HCT116 (cell line): ENCODE results near the gene TNIK. TPM values are rescaled to one million over a fixed set of nuclear protein-coding genes. Genes with fewer than 3 reads are reported as not detected.

Experiments used
- ATAC-seq: fragments of 200-7000 bp; cut with Tn5 transposase; 2 replicates; pipeline ENCODE4 v1.9.1; 2020; ENCODE audit warnings: mild to moderate bottlenecking, moderate library complexity
- BruUV-seq: library from RNA; stranded (reverse); fragments of 400-500 nt; replicated peaks from 2 replicates; lab custom pipeline; 2021; lab: Mats Ljungman, UMichigan
- CTCF ChIA-PET: fragments of 300-600 bp; sonication (Branson Sonifier 250); formaldehyde crosslinking; loops from one replicate; lab custom pipeline; 2021; ENCODE audit warnings: antibody characterized with exemption; lab: Charles Lee
- POLR2A ChIA-PET: fragments of 300-600, 350-600 bp; sonication (Branson Sonifier 250); formaldehyde crosslinking; loops from one replicate; lab custom pipeline; 2021; ENCODE audit warnings: antibody characterized with exemption; lab: Charles Lee
- RAD21 ChIA-PET, 2 experiments: fragments of 300-600 bp; sonication (Branson Sonifier 250); formaldehyde crosslinking; loops; one replicate each; lab custom pipeline; 2023; ENCODE audit warnings: low total read pairs in 2 of 2; ENCODE audit not compliant: uncharacterized antibody in 2 of 2, unreplicated experiment in 2 of 2, low non-redundant PET in 1 of 2; lab: Charles Lee
- DNase-seq: peaks from one replicate; pipeline ENCODE4 v3.0.0-alpha.2; 2010; ENCODE audit warnings: low read depth, low spot score
- H2AFZ ChIP-seq: fragments of 200-600 bp; shearing (Covaris generic), sonication (generic); 2 replicates; pipeline ENCODE4 v1.6.1; 2017; ENCODE audit warnings: low read depth, mixed run types, mixed read lengths, antibody characterized with exemption, low read length; ENCODE audit not compliant: poor library complexity, severe bottlenecking
- H3K27ac ChIP-seq: 2 replicates; pipeline ENCODE4 v1.5.1; 2012; ENCODE audit warnings: low read depth, low read length
- H3K27me3 ChIP-seq: fragments of 200-600 bp; sonication (generic); 2 replicates; pipeline ENCODE4 v1.6.1; 2016; ENCODE audit warnings: mixed run types, low read length, mixed read lengths; ENCODE audit not compliant: insufficient read depth
- H3K36me3 ChIP-seq, 2 experiments: fragments of 200-500 bp in 1 of 2; fragments of 200-600 bp in 1 of 2; sonication (Bioruptor generic) in 1 of 2; sonication (generic) in 1 of 2; 2 replicates each; pipeline versions ENCODE4 v1.5.1 to v1.6.1; 2014 to 2016; ENCODE audit warnings: low read length in 2 of 2, inconsistent platforms in 1 of 2, mixed read lengths in 1 of 2, mixed run types in 1 of 2; ENCODE audit not compliant: insufficient read depth in 2 of 2, control insufficient read depth in 1 of 2
- H3K4me1 ChIP-seq, 2 experiments: fragments of 200-600 bp in 1 of 2; sonication (generic) in 1 of 2; 2 replicates each; pipeline versions ENCODE4 v1.5.1 to v1.6.1; 2012 to 2017; ENCODE audit warnings: low read length in 2 of 2, inconsistent platforms in 1 of 2, mild to moderate bottlenecking in 1 of 2, mixed read lengths in 1 of 2, mixed run types in 1 of 2, moderate library complexity in 1 of 2; ENCODE audit not compliant: insufficient read depth in 2 of 2, control insufficient read depth in 1 of 2
- H3K4me2 ChIP-seq: fragments of 200-600 bp; sonication (generic); 2 replicates; pipeline ENCODE4 v1.6.1; 2017; ENCODE audit warnings: mixed run types, low read length, mixed read lengths
- H3K4me3 ChIP-seq, 2 experiments: fragments of 200-600 bp in 1 of 2; sonication (generic) in 1 of 2; replicated peaks in 1 of 2; 2 replicates each; pipeline ENCODE4 v1.5.1; 2011 to 2016; ENCODE audit warnings: low read length in 2 of 2, control low read depth in 1 of 2, low read depth in 1 of 2, mild to moderate bottlenecking in 1 of 2, mixed read lengths in 1 of 2, mixed run types in 1 of 2
- H3K79me2 ChIP-seq: fragments of 200-600 bp; sonication (generic); 2 replicates; pipeline ENCODE4 v1.6.1; 2017; ENCODE audit warnings: mild to moderate bottlenecking, mixed run types, low read length, moderate library complexity, mixed read lengths; ENCODE audit not compliant: insufficient read depth
- H3K9ac ChIP-seq: fragments of 200-600 bp; sonication (generic); 2 replicates; pipeline ENCODE4 v1.6.1; 2016; ENCODE audit warnings: low read length, mixed read lengths
- H3K9me2 ChIP-seq: fragments of 200-600 bp; sonication (generic), shearing (Covaris generic); 2 replicates; pipeline ENCODE4 v1.6.1; 2017; ENCODE audit warnings: mixed run types, mild to moderate bottlenecking, moderate library complexity; ENCODE audit not compliant: insufficient read depth
- H3K9me3 ChIP-seq, 2 experiments: fragments of 200-500 bp in 1 of 2; fragments of 200-600 bp in 1 of 2; sonication (Bioruptor generic) in 1 of 2; sonication (generic) in 1 of 2; 2 replicates each; pipeline ENCODE4 v1.6.1; 2014 to 2017; ENCODE audit warnings: low read length in 2 of 2, mixed read lengths in 2 of 2, inconsistent platforms in 1 of 2, low read depth in 1 of 2, mild to moderate bottlenecking in 1 of 2, mixed run types in 1 of 2, moderate library complexity in 1 of 2; ENCODE audit not compliant: control insufficient read depth in 1 of 2, insufficient read depth in 1 of 2
- H4K20me1 ChIP-seq: fragments of 200-600 bp; sonication (generic), shearing (Covaris generic); 2 replicates; pipeline ENCODE4 v1.6.1; 2017; ENCODE audit warnings: mixed run types, mild to moderate bottlenecking, moderate library complexity; ENCODE audit not compliant: insufficient read depth
- CBX3 ChIP-seq: IDR thresholded peaks from 2 replicates; pipeline ENCODE4 v1.6.1; 2012; ENCODE audit warnings: low read depth
- CEBPB ChIP-seq: IDR thresholded peaks from 2 replicates; pipeline ENCODE4 v1.6.1; 2012; ENCODE audit warnings: low read depth
- EZH2 ChIP-seq: fragments of 200-600 bp; sonication (generic); IDR thresholded peaks from 2 replicates; pipeline ENCODE4 v1.6.1; 2017; ENCODE audit warnings: antibody characterized with exemption, mixed run types
- FOSL1 ChIP-seq: IDR thresholded peaks from 2 replicates; pipeline ENCODE4 v1.6.1; 2012; ENCODE audit warnings: low read depth
- JUND ChIP-seq: IDR thresholded peaks from 2 replicates; pipeline ENCODE4 v1.6.1; 2012
- MAX ChIP-seq: IDR thresholded peaks from 2 replicates; pipeline ENCODE4 v1.6.1; 2012
- POLR2A ChIP-seq: IDR thresholded peaks from 2 replicates; pipeline ENCODE4 v1.7.0; 2011; ENCODE audit warnings: borderline replicate concordance; ENCODE audit not compliant: insufficient read depth, insufficient read length; ENCODE audit errors: extremely low read depth
- RAD21 ChIP-seq: IDR thresholded peaks from 2 replicates; pipeline ENCODE4 v1.6.1; 2012; ENCODE audit warnings: low read depth, mild to moderate bottlenecking
- SP1 ChIP-seq: IDR thresholded peaks from 2 replicates; pipeline ENCODE4 v1.6.1; 2012; ENCODE audit warnings: low read depth
- SRF ChIP-seq: IDR thresholded peaks from 2 replicates; pipeline ENCODE4 v1.6.1; 2012; ENCODE audit warnings: low read depth
- YY1 ChIP-seq: IDR thresholded peaks from 2 replicates; pipeline ENCODE4 v1.6.1; 2011; ENCODE audit warnings: low read length, low read depth, moderate library complexity, mild to moderate bottlenecking; ENCODE audit not compliant: insufficient replicate concordance; ENCODE audit errors: extremely low read depth
- intact Hi-C: fragments of 100-400 bp; cut with micrococcal nuclease; formaldehyde crosslinking; loops from 2 replicates; pipeline ENCODE4 v1.10.0; 2022
- total RNA-seq: library from RNA; stranded (reverse); gene quantifications from one replicate; pipeline ENCODE4 v1.2.1, GENCODE V29; 2021; ENCODE audit not compliant: unreplicated experiment
- TF ChIP-seq, protein P1 (sequence below): IDR thresholded peaks from 2 replicates; pipeline ENCODE4 v1.6.1; 2012; ENCODE audit warnings: low read depth
- TF ChIP-seq, protein P2 (sequence below): IDR thresholded peaks from 2 replicates; pipeline ENCODE4 v1.6.1; 2011; ENCODE audit warnings: mild to moderate bottlenecking, low read length, moderate library complexity; ENCODE audit not compliant: insufficient replicate concordance; ENCODE audit errors: extremely low read depth

TNIK gene
- total RNA-seq, 1 experiment from 2014 or later = 24.1 TPM

DNA sequence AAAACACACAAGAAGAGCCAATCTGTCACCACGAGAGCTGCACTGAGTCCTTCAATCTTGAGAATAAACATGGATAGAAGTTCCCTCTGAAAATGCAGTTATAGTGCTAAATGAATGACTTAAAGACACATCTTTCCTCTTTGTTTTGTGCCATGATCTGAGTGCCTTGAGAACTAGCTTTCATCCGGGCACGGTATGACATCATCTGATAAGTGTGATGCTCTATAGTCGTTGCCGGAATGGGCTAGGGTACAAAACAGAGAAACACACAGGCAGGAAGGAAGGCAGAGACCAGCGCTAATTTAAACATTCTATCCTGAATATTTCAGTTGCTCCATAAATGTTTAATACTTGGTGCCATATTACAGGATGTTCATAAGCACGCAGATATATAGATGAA lies 146.5 kb downstream of the TNIK start:
- Histone ChIP-seq H3K27ac (no peak overlapping the region), H3K9me3 (no peaks in the 10 kb centered on the region), H2AFZ (no peak overlapping the region), H3K9me2 (no peaks in the 10 kb centered on the region), H3K36me3 (no peaks in the 10 kb centered on the region), H3K9ac (no peak overlapping the region), H3K4me1 (no peaks in the 10 kb centered on the region; a peak in 1 of 4 replicates), H3K4me3 (no peak overlapping the region), H3K27me3 (no peaks in the 10 kb centered on the region), H3K4me2 (no peak overlapping the region), H3K79me2 (no peaks in the 10 kb centered on the region), H4K20me1 (no peaks in the 10 kb centered on the region)
- intact Hi-C loops = no loop called here
- DNase-seq = no peak
- RAD21 ChIA-PET = no interaction called here
- ATAC-seq = no peak
- CTCF ChIA-PET = no interaction called here
- POLR2A ChIA-PET = no interaction called here
- no TSS peak for BruUV-seq
- TF ChIP-seq YY1 = no peak
- no peak for TF ChIP-seq FOSL1
- no peak for TF ChIP-seq JUND

GRCh38 chr3:171312741-171313140 lies 147.5 kb downstream of the TNIK start:
- Histone ChIP-seq H3K36me3 (no peaks in the 10 kb centered on the region), H3K9me2 (no peaks in the 10 kb centered on the region), H3K4me2 (no peak overlapping the region), H3K9ac (no peak overlapping the region), H3K27me3 (no peaks in the 10 kb centered on the region), H3K79me2 (no peaks in the 10 kb centered on the region), H3K4me3 (no peak overlapping the region), H3K27ac (no peak overlapping the region), H3K4me1 (no peaks in the 10 kb centered on the region; a peak in 1 of 4 replicates), H3K9me3 (no peaks in the 10 kb centered on the region), H4K20me1 (no peaks in the 10 kb centered on the region), H2AFZ (no peak overlapping the region)
- ChIA-PET POLR2A (no interaction called here), RAD21 (no interaction called here), CTCF (no interaction called here)
- ATAC-seq (no peak), DNase-seq (no peak)
- intact Hi-C loops = no loop called here
- TF ChIP-seq SP1 (no peak), EZH2 (no peak), SRF (no peak), POLR2A (no peak), YY1 (no peak), MAX (no peak), JUND (no peak), CBX3 (no peak), RAD21 (no peak), CEBPB (no peak)
- TF ChIP-seq, protein P1, sequence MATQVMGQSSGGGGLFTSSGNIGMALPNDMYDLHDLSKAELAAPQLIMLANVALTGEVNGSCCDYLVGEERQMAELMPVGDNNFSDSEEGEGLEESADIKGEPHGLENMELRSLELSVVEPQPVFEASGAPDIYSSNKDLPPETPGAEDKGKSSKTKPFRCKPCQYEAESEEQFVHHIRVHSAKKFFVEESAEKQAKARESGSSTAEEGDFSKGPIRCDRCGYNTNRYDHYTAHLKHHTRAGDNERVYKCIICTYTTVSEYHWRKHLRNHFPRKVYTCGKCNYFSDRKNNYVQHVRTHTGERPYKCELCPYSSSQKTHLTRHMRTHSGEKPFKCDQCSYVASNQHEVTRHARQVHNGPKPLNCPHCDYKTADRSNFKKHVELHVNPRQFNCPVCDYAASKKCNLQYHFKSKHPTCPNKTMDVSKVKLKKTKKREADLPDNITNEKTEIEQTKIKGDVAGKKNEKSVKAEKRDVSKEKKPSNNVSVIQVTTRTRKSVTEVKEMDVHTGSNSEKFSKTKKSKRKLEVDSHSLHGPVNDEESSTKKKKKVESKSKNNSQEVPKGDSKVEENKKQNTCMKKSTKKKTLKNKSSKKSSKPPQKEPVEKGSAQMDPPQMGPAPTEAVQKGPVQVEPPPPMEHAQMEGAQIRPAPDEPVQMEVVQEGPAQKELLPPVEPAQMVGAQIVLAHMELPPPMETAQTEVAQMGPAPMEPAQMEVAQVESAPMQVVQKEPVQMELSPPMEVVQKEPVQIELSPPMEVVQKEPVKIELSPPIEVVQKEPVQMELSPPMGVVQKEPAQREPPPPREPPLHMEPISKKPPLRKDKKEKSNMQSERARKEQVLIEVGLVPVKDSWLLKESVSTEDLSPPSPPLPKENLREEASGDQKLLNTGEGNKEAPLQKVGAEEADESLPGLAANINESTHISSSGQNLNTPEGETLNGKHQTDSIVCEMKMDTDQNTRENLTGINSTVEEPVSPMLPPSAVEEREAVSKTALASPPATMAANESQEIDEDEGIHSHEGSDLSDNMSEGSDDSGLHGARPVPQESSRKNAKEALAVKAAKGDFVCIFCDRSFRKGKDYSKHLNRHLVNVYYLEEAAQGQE = no peak
- TF ChIP-seq, protein P2, sequence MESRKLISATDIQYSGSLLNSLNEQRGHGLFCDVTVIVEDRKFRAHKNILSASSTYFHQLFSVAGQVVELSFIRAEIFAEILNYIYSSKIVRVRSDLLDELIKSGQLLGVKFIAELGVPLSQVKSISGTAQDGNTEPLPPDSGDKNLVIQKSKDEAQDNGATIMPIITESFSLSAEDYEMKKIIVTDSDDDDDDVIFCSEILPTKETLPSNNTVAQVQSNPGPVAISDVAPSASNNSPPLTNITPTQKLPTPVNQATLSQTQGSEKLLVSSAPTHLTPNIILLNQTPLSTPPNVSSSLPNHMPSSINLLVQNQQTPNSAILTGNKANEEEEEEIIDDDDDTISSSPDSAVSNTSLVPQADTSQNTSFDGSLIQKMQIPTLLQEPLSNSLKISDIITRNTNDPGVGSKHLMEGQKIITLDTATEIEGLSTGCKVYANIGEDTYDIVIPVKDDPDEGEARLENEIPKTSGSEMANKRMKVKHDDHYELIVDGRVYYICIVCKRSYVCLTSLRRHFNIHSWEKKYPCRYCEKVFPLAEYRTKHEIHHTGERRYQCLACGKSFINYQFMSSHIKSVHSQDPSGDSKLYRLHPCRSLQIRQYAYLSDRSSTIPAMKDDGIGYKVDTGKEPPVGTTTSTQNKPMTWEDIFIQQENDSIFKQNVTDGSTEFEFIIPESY = no peak
- BruUV-seq = no TSS peak
